PC-3 (cell line): Measurements from ENCODE around the gene ALX4.

Source experiments
- CTCF ChIP-seq: fragments of 300-600 bp; sonication (generic); conservative IDR thresholded peaks from 2 replicates; pipeline ENCODE4 v1.5.1; 2017; ENCODE audit warnings: antibody characterized with exemption, low read depth, mild to moderate bottlenecking, low read length
- EZH2 ChIP-seq: fragments of 300-600 bp; sonication (generic); IDR thresholded peaks from one replicate; pipeline ENCODE4 v1.6.1; 2017; ENCODE audit warnings: antibody characterized with exemption, mild to moderate bottlenecking, low read length; ENCODE audit not compliant: unreplicated experiment
- EZH2phosphoT487 ChIP-seq: fragments of 300-600 bp; sonication (generic); IDR thresholded peaks from 2 replicates; pipeline ENCODE4 v1.6.1; 2018; ENCODE audit warnings: mild to moderate bottlenecking, antibody characterized with exemption, low read length, borderline replicate concordance

GRCh38 chr11:44217432-44217831 is 92.5 kb downstream of the ALX4 start:
- TF ChIP-seq CTCF (no peak), EZH2phosphoT487 (no peak), EZH2 (no peak)
